ENCODE results near the gene RASA4B.

GRCh38 chr7:102459221-102459844 is 58.2 kb downstream of the RASA4B start:
- TF ChIP-seq POLR2A (IDR thresholded peaks at IDR 0.05; ENCODE audit: low read length): no peak
- no peak for TF ChIP-seq GATA1 (IDR thresholded peaks at IDR 0.05; ENCODE audit: low read depth, low read length)

Data from erythroblast (primary cell).